CD4-positive, alpha-beta T cell treated with Interleukin-6 for 4 hours (primary cell): ENCODE measurements around the gene EHD4.

ENCODE experiments used
- DNase-seq: peaks from one replicate; pipeline ENCODE4 v3.0.0-alpha.2; 2020; ENCODE audit warnings: mixed read lengths

The EHD4 gene

GRCh38 chr15:41994772-41995475 lies 22.6 kb upstream of the EHD4 start:
- DNase-seq: no peak

GRCh38 chr15:41994171-41994650 lies 21.9 kb upstream of the EHD4 start:
- DNase-seq: no peak

GRCh38 chr15:41993472-41994170 lies 21.3 kb upstream of the EHD4 start:
- no peak for DNase-seq

GRCh38 chr15:41992803-41993190 lies 20.4 kb upstream of the EHD4 start:
- DNase-seq: no peak

- DNase-seq: no peak
Measured at GRCh38 chr15:41992151-41992802, 19.9 kb upstream of the EHD4 start.

GRCh38 chr15:41990691-41991090 lies 18.3 kb upstream of the EHD4 start:
- DNase-seq: no peak

GRCh38 chr15:41990243-41990605 lies 17.9 kb upstream of the EHD4 start:
- no peak for DNase-seq

- DNase-seq: peak; percentile 85
Measured at GRCh38 chr15:41989573-41990242, 17.4 kb upstream of the EHD4 start.

- DNase-seq: no peak
Measured at GRCh38 chr15:41988896-41989572, 16.7 kb upstream of the EHD4 start.

- DNase-seq: no peak
Measured at GRCh38 chr15:41987925-41988275, 15.5 kb upstream of the EHD4 start.

GRCh38 chr15:41987246-41987924 lies 15.0 kb upstream of the EHD4 start:
- DNase-seq: no peak

GRCh38 chr15:41985236-41986160 lies 13.1 kb upstream of the EHD4 start:
- no peak for DNase-seq

GRCh38 chr15:41984622-41985021 lies 12.3 kb upstream of the EHD4 start:
- DNase-seq: no peak

GRCh38 chr15:41983621-41984571 lies 11.5 kb upstream of the EHD4 start:
- DNase-seq: no peak

- DNase-seq: no peak
Measured at GRCh38 chr15:41983221-41983620, 10.9 kb upstream of the EHD4 start.

GRCh38 chr15:41982133-41982930 lies 10.0 kb upstream of the EHD4 start:
- DNase-seq: no peak

- no peak for DNase-seq
Measured at GRCh38 chr15:41981371-41982132, 9.2 kb upstream of the EHD4 start.

- DNase-seq: no peak
Measured at GRCh38 chr15:41980654-41981323, 8.4 kb upstream of the EHD4 start.
